IMR-90 (cell line): ENCODE data around the gene PKP4. TPM values are rescaled to one million over a fixed set of nuclear protein-coding genes. Genes with fewer than 3 reads are reported as not detected.
A peak's percentile ranks its signal among the peaks of the same experiment; 100 is the strongest.

Experiments
- ATAC-seq: fragments of 200-7000 bp; cut with Tn5 transposase; 2 replicates; pipeline ENCODE4 v1.9.1; 2020; ENCODE audit warnings: low read depth, mild to moderate bottlenecking, moderate library complexity
- BruUV-seq: library from RNA; stranded (reverse); fragments of 400-500 nt; replicated peaks from 2 replicates; lab custom pipeline; 2021; lab: Mats Ljungman, UMichigan
- CTCF ChIA-PET: fragments of 300-600 bp; formaldehyde crosslinking; extraction: SDS; loops from one replicate; lab custom pipeline; 2021; ENCODE audit warnings: antibody characterized with exemption; lab: Yijun Ruan, JAX
- POLR2A ChIA-PET: fragments of 300-600 bp; sonication (Branson Sonifier 250); formaldehyde crosslinking; loops from one replicate; lab custom pipeline; 2022; ENCODE audit warnings: antibody characterized with exemption; ENCODE audit not compliant: unreplicated experiment; lab: Charles Lee
- DNase-seq: peaks from one replicate; pipeline ENCODE4 v3.0.0; 2013
- H2AFZ ChIP-seq: replicated peaks from 2 replicates; pipeline ENCODE3; 2013; ENCODE audit warnings: low read length, mild to moderate bottlenecking; ENCODE audit not compliant: poor library complexity
- H2AK5ac ChIP-seq: 2 replicates; pipeline ENCODE4 v1.6.1; 2013; ENCODE audit warnings: low read depth, low read length, inconsistent platforms
- H2AK9ac ChIP-seq: replicated peaks from 2 replicates; pipeline ENCODE3; 2013; ENCODE audit warnings: mild to moderate bottlenecking, low read depth, low read length, moderate library complexity; ENCODE audit not compliant: poor library complexity
- H2BK120ac ChIP-seq: 2 replicates; pipeline ENCODE4 v1.6.1; 2013; ENCODE audit warnings: low read depth, low read length, inconsistent platforms
- H2BK15ac ChIP-seq: 3 replicates; pipeline ENCODE4 v1.6.1; 2013; ENCODE audit warnings: low read depth, low read length, inconsistent platforms
- H2BK20ac ChIP-seq: 2 replicates; pipeline ENCODE4 v1.6.1; 2013; ENCODE audit warnings: low read depth, mild to moderate bottlenecking, inconsistent platforms, low read length, moderate library complexity
- H2BK5ac ChIP-seq: 2 replicates; pipeline ENCODE4 v1.6.1; 2013; ENCODE audit warnings: mild to moderate bottlenecking, low read depth, low read length, inconsistent platforms; ENCODE audit not compliant: poor library complexity, severe bottlenecking
- H3K14ac ChIP-seq: replicated peaks from 2 replicates; pipeline ENCODE4 v1.6.1; 2013; ENCODE audit warnings: low read depth, low read length, inconsistent platforms
- H3K18ac ChIP-seq: 2 replicates; pipeline ENCODE4 v1.6.1; 2013; ENCODE audit warnings: low read depth, low read length, control low read depth
- H3K23ac ChIP-seq: 2 replicates; pipeline ENCODE4 v1.6.1; 2013; ENCODE audit warnings: low read depth, low read length, inconsistent platforms
- H3K27ac ChIP-seq: 2 replicates; pipeline ENCODE4 v1.5.1; 2013; ENCODE audit warnings: mild to moderate bottlenecking, control low read depth, low read length; ENCODE audit not compliant: insufficient read depth
- H3K27me3 ChIP-seq: 2 replicates; pipeline ENCODE4 v1.6.1; 2013; ENCODE audit warnings: low read length; ENCODE audit not compliant: control insufficient read depth, insufficient read depth
- H3K36me3 ChIP-seq: 2 replicates; pipeline ENCODE4 v1.6.1; 2013; ENCODE audit warnings: low read length, mixed read lengths; ENCODE audit not compliant: control insufficient read depth, insufficient read depth
- H3K4ac ChIP-seq: 2 replicates; pipeline ENCODE4 v1.6.1; 2013; ENCODE audit warnings: low read depth, low read length, inconsistent platforms
- H3K4me1 ChIP-seq: 2 replicates; pipeline ENCODE4 v1.6.1; 2013; ENCODE audit warnings: low read length, mixed read lengths; ENCODE audit not compliant: control insufficient read depth, insufficient read depth
- H3K4me2 ChIP-seq: 2 replicates; pipeline ENCODE4 v1.6.1; 2013; ENCODE audit warnings: low read depth, mild to moderate bottlenecking, control low read depth, low read length, moderate library complexity
- H3K4me3 ChIP-seq: 2 replicates; pipeline ENCODE4 v1.5.1; 2013; ENCODE audit warnings: low read depth, mild to moderate bottlenecking, control low read depth, low read length, moderate library complexity; ENCODE audit not compliant: insufficient read depth
- H3K56ac ChIP-seq: 2 replicates; pipeline ENCODE4 v1.6.1; 2013; ENCODE audit warnings: low read length, inconsistent platforms; ENCODE audit not compliant: insufficient read depth; ENCODE audit errors: extremely low read depth
- H3K79me1 ChIP-seq, 2 experiments: 2 replicates each; pipeline ENCODE4 v1.6.1; 2013; ENCODE audit warnings: low read length in 2 of 2, inconsistent platforms in 1 of 2, low read depth in 1 of 2
- H3K9ac ChIP-seq: 2 replicates; pipeline ENCODE4 v1.6.1; 2013; ENCODE audit warnings: low read depth, low read length, control low read depth
- H3K9me1 ChIP-seq: 2 replicates; pipeline ENCODE4 v1.6.1; 2013; ENCODE audit warnings: low read length, inconsistent platforms; ENCODE audit not compliant: insufficient read depth
- H3K9me3 ChIP-seq: 2 replicates; pipeline ENCODE4 v1.6.1; 2013; ENCODE audit warnings: low read length; ENCODE audit not compliant: control insufficient read depth, insufficient read depth
- H4K20me1 ChIP-seq: 2 replicates; pipeline ENCODE4 v1.6.1; 2013; ENCODE audit warnings: low read length, inconsistent platforms; ENCODE audit not compliant: insufficient read depth
- H4K5ac ChIP-seq: 2 replicates; pipeline ENCODE4 v1.6.1; 2013; ENCODE audit warnings: mild to moderate bottlenecking, low read depth, low read length, control low read depth
- H4K8ac ChIP-seq, 2 experiments: 2 replicates each; pipeline ENCODE4 v1.6.1; 2013; ENCODE audit warnings: low read depth in 2 of 2, low read length in 2 of 2, control low read depth in 1 of 2, inconsistent platforms in 1 of 2
- H4K91ac ChIP-seq: 2 replicates; pipeline ENCODE4 v1.6.1; 2013; ENCODE audit warnings: low read depth, low read length, inconsistent platforms; ENCODE audit not compliant: insufficient read depth
- BHLHE40 ChIP-seq: fragments of 150-350 bp; IDR thresholded peaks from 2 replicates; pipeline ENCODE4 v1.6.1; 2016; ENCODE audit warnings: mild to moderate bottlenecking, low read depth, low read length
- CEBPB ChIP-seq: IDR thresholded peaks from 2 replicates; pipeline ENCODE4 v1.6.1; 2012; ENCODE audit warnings: low read depth, low read length, improper control_type of control experiment
- CHD1 ChIP-seq: IDR thresholded peaks from 2 replicates; pipeline ENCODE4 v1.6.1; 2012; ENCODE audit warnings: low read depth, low read length, improper control_type of control experiment
- CTCF ChIP-seq: conservative IDR thresholded peaks from 2 replicates; pipeline ENCODE4 v1.5.1; 2012; ENCODE audit warnings: mild to moderate bottlenecking, low read depth, low read length, improper control_type of control experiment
- MAFK ChIP-seq: IDR thresholded peaks from 2 replicates; pipeline ENCODE4 v1.6.1; 2012; ENCODE audit warnings: low read depth, low read length, improper control_type of control experiment
- MAZ ChIP-seq: IDR thresholded peaks from 2 replicates; pipeline ENCODE4 v1.6.1; 2012; ENCODE audit warnings: low read depth, mild to moderate bottlenecking, low read length, improper control_type of control experiment, moderate library complexity, borderline replicate concordance
- MXI1 ChIP-seq: IDR thresholded peaks from 2 replicates; pipeline ENCODE4 v1.6.1; 2012; ENCODE audit warnings: low read depth, mild to moderate bottlenecking, low read length, moderate library complexity, borderline replicate concordance
- POLR2A ChIP-seq: IDR thresholded peaks from 2 replicates; pipeline ENCODE4 v1.6.1; 2012; ENCODE audit warnings: mild to moderate bottlenecking, low read depth, low read length
- RAD21 ChIP-seq: IDR thresholded peaks from 2 replicates; pipeline ENCODE4 v1.6.1; 2012; ENCODE audit warnings: low read length, improper control_type of control experiment
- RCOR1 ChIP-seq: IDR thresholded peaks from 2 replicates; pipeline ENCODE4 v1.6.1; 2012; ENCODE audit warnings: mild to moderate bottlenecking, low read length, improper control_type of control experiment; ENCODE audit not compliant: insufficient replicate concordance
- RFX5 ChIP-seq: IDR thresholded peaks from 2 replicates; pipeline ENCODE4 v1.8.0; 2012; ENCODE audit warnings: low read depth, mild to moderate bottlenecking, low read length, moderate library complexity
- SMC3 ChIP-seq: fragments of 150-350 bp; IDR thresholded peaks from 2 replicates; pipeline ENCODE4 v1.6.1; 2016; ENCODE audit warnings: low read depth, mild to moderate bottlenecking, antibody characterized with exemption, low read length, moderate library complexity
- WGBS, 2 experiments: methylation state at CpG; one replicate each; pipeline versions ENCODE4 v1.1.5 to v1.1.7; 2013; ENCODE audit warnings: missing lambda C conversion rate in 2 of 2; ENCODE audit not compliant: insufficient read length in 1 of 2; ENCODE audit errors: extremely low coverage in 2 of 2; 5-methylcytosine and 5-hydroxymethylcytosine counted together
- dilution Hi-C: fragments of 300-500 bp; cut with HindIII; formaldehyde crosslinking; loops from one replicate; pipeline ENCODE4 v1.14.3; 2018; ENCODE audit warnings: low sequenced_read_pairs; ENCODE audit not compliant: unreplicated experiment
- in situ Hi-C: fragments of 300-500 bp; cut with MboI; formaldehyde crosslinking; loops from 3 replicates; pipeline ENCODE4 v1.14.3; 2019; ENCODE audit warnings: low sequenced_read_pairs, inconsistent platforms, mixed read lengths
- intact Hi-C: fragments of 100-400 bp; cut with micrococcal nuclease; formaldehyde crosslinking; loops from 2 replicates; pipeline ENCODE4 v1.10.0; 2022
- polyA plus RNA-seq, 3 experiments: library from polyadenylated mRNA; depleted of rRNA; stranded (reverse); fragments of >200 nt; gene quantifications; 2 replicates each; pipeline ENCODE4 v1.2.3, GENCODE V29; 2012; ENCODE audit warnings: low replicate concordance in 1 of 3
- total RNA-seq: library from RNA; depleted of rRNA; stranded (reverse); fragments of >200 nt; gene quantifications from 2 replicates; pipeline ENCODE4 v1.2.3, GENCODE V29; 2012
- TF ChIP-seq, protein P1 (sequence below): fragments of 150-350 bp; IDR thresholded peaks from 2 replicates; pipeline ENCODE4 v1.6.1; 2017; ENCODE audit warnings: mild to moderate bottlenecking, antibody characterized with exemption, low read length, low read depth
- TF ChIP-seq, protein P2 (sequence below): fragments of 150-350 bp; IDR thresholded peaks from 2 replicates; pipeline ENCODE4 v1.6.1; 2016; ENCODE audit warnings: low read depth, mild to moderate bottlenecking, low read length, moderate library complexity, borderline replicate concordance

The PKP4 gene
- total and polyA plus RNA-seq, 2 of the 4 experiments (the other 2 are of a cell fraction) = 20.1 to 37.8 TPM

- H3K9me3 ChIP-seq = 0 out of 2 replicates have a peak, but pooled peaks cover 2% of the 10 kb centered on the region
- ATAC-seq = no peak
- no peak overlapping the region for H3K27ac ChIP-seq
- no peak overlapping the region for H2BK15ac ChIP-seq
- DNase-seq = no peak
- H3K4me3 ChIP-seq = no peak overlapping the region
- H3K9me1 ChIP-seq = no peaks in the 10 kb centered on the region
- H2AFZ ChIP-seq = peak overlapping the region; percentile 41
- H2AK9ac ChIP-seq = no peak overlapping the region
- no peak overlapping the region for H3K56ac ChIP-seq
- no peaks in the 10 kb centered on the region for H3K4me1 ChIP-seq
- in situ Hi-C loops = no loop called here
- no peak overlapping the region for H4K8ac ChIP-seq
- WGBS, 2 experiments = 83% methylated on average over 1 of the region's 6 CpGs; no CpG with 5 or more reads in 1 of the 2 experiments
- H3K14ac ChIP-seq = no peak overlapping the region
- no peak overlapping the region for H2BK120ac ChIP-seq
- H3K4me2 ChIP-seq = no peak overlapping the region
- no peak overlapping the region for H4K5ac ChIP-seq
- dilution Hi-C loops = no loop called here
- peaks cover 2% of the 10 kb centered on the region; the same call in 1 of the 2 replicates for H3K27me3 ChIP-seq
- no TSS peak for BruUV-seq
- no peak overlapping the region for H4K91ac ChIP-seq
- intact Hi-C loops = no loop called here
- no peaks in the 10 kb centered on the region for H3K36me3 ChIP-seq
- H2BK5ac ChIP-seq = no peak overlapping the region
- ChIA-PET POLR2A (no interaction called here), CTCF (no interaction called here)
- H3K79me1 ChIP-seq = no peaks in the 10 kb centered on the region
- no peak overlapping the region for H3K23ac ChIP-seq
- H4K20me1 ChIP-seq = no peaks in the 10 kb centered on the region
- H3K9ac ChIP-seq = no peak overlapping the region
- no peak overlapping the region for H3K18ac ChIP-seq
- H3K4ac ChIP-seq = no peak overlapping the region
- TF ChIP-seq RCOR1 (no peak), CHD1 (no peak), SMC3 (no peak), POLR2A (no peak), RAD21 (no peak), BHLHE40 (no peak), MXI1 (no peak), MAZ (no peak), CEBPB (no peak), MAFK (no peak), RFX5 (no peak), CTCF (no peak)
- TF ChIP-seq, protein P1, sequence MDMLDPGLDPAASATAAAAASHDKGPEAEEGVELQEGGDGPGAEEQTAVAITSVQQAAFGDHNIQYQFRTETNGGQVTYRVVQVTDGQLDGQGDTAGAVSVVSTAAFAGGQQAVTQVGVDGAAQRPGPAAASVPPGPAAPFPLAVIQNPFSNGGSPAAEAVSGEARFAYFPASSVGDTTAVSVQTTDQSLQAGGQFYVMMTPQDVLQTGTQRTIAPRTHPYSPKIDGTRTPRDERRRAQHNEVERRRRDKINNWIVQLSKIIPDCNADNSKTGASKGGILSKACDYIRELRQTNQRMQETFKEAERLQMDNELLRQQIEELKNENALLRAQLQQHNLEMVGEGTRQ = no peak
- TF ChIP-seq, protein P2, sequence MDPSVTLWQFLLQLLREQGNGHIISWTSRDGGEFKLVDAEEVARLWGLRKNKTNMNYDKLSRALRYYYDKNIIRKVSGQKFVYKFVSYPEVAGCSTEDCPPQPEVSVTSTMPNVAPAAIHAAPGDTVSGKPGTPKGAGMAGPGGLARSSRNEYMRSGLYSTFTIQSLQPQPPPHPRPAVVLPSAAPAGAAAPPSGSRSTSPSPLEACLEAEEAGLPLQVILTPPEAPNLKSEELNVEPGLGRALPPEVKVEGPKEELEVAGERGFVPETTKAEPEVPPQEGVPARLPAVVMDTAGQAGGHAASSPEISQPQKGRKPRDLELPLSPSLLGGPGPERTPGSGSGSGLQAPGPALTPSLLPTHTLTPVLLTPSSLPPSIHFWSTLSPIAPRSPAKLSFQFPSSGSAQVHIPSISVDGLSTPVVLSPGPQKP = no peak
- no peak overlapping the region for H2AK5ac ChIP-seq
- H2BK20ac ChIP-seq = no peak overlapping the region
Observed at GRCh38 chr2:158699323-158699722, 242.6 kb downstream of the PKP4 start.
